HEK293 (cell line): ENCODE data around the gene KLF11.

Experiments used
- CTCF ChIA-PET: fragments of 350-600 bp; formaldehyde crosslinking; extraction: SDS; loops from one replicate; lab custom pipeline; 2021; ENCODE audit warnings: antibody characterized with exemption; lab: Yijun Ruan, JAX
- POLR2A ChIA-PET: fragments of 300-600 bp; formaldehyde crosslinking; extraction: SDS; loops from one replicate; lab custom pipeline; 2020; ENCODE audit warnings: antibody characterized with exemption, inconsistent platforms; lab: Yijun Ruan, JAX
- H3K27ac ChIP-seq: fragments of 200-500 bp; sonication (Bioruptor generic); 2 replicates; pipeline ENCODE4 v1.5.1; 2014; ENCODE audit warnings: low read depth, low read length, control low read depth, inconsistent platforms; ENCODE audit errors: extremely low read depth
- H3K36me3 ChIP-seq, 2 experiments: fragments of 200-500 bp in 1 of 2; sonication (Bioruptor generic) in 1 of 2; 1 replicate in 1 of 2; 2 replicates in 1 of 2; pipeline ENCODE4 v1.5.1; 2014 to 2017; ENCODE audit warnings: inconsistent platforms in 2 of 2, low read length in 2 of 2; ENCODE audit not compliant: control insufficient read depth in 2 of 2, insufficient read depth in 1 of 2
- H3K4me1 ChIP-seq: fragments of 200-500 bp; sonication (Bioruptor generic); 2 replicates; pipeline ENCODE4 v1.5.1; 2014; ENCODE audit warnings: mild to moderate bottlenecking, low read length, inconsistent platforms; ENCODE audit not compliant: control insufficient read depth, insufficient read depth
- H3K4me3 ChIP-seq: 2 replicates; pipeline ENCODE4 v1.5.1; 2011; ENCODE audit warnings: low read depth, mild to moderate bottlenecking, control low read depth, low read length, moderate library complexity
- H3K9me3 ChIP-seq: fragments of 200-500 bp; sonication (Bioruptor generic); 2 replicates; pipeline ENCODE4 v1.5.1; 2014; ENCODE audit warnings: low read depth, low read length, inconsistent platforms; ENCODE audit not compliant: control insufficient read depth, insufficient read depth
- CTCF ChIP-seq: fragments of 450-650 bp; formaldehyde crosslinking; IDR thresholded peaks from 2 replicates; pipeline ENCODE4 v1.5.1; 2016; ENCODE audit warnings: missing biosample characterization, missing genetic modification characterization
- KLF17 ChIP-seq: fragments of 450-650 bp; formaldehyde crosslinking; IDR thresholded peaks from 2 replicates; pipeline ENCODE4 v1.5.1; 2016; ENCODE audit warnings: missing biosample characterization, missing genetic modification characterization
- OVOL3 ChIP-seq: fragments of 450-650 bp; formaldehyde crosslinking; IDR thresholded peaks from 2 replicates; pipeline ENCODE4 v1.5.1; 2016; ENCODE audit warnings: missing biosample characterization, missing genetic modification characterization
- PRDM1 ChIP-seq: fragments of 450-650 bp; formaldehyde crosslinking; IDR thresholded peaks from 2 replicates; pipeline ENCODE4; 2016; ENCODE audit warnings: missing biosample characterization, missing genetic modification characterization
- ZBTB20 ChIP-seq: fragments of 450-650 bp; formaldehyde crosslinking; IDR thresholded peaks from 2 replicates; pipeline ENCODE4 v1.5.1; 2016; ENCODE audit warnings: missing biosample characterization, missing genetic modification characterization
- ZEB2 ChIP-seq: fragments of 450-650 bp; formaldehyde crosslinking; IDR thresholded peaks from 2 replicates; pipeline ENCODE4 v1.5.1; 2016; ENCODE audit warnings: missing biosample characterization, missing genetic modification characterization
- ZIC2 ChIP-seq: fragments of 450-650 bp; formaldehyde crosslinking; IDR thresholded peaks from 2 replicates; pipeline ENCODE4 v1.5.1; 2016; ENCODE audit warnings: missing biosample characterization, missing genetic modification characterization
- ZNF362 ChIP-seq: fragments of 450-650 bp; formaldehyde crosslinking; IDR thresholded peaks from 2 replicates; pipeline ENCODE4 v1.5.1; 2016; ENCODE audit warnings: missing biosample characterization, missing genetic modification characterization
- ZNF600 ChIP-seq: fragments of 450-650 bp; formaldehyde crosslinking; IDR thresholded peaks from 2 replicates; pipeline ENCODE4 v1.5.1; 2016; ENCODE audit warnings: missing biosample characterization, missing genetic modification characterization
- ZNF621 ChIP-seq: fragments of 450-650 bp; formaldehyde crosslinking; IDR thresholded peaks from 2 replicates; pipeline ENCODE4 v1.5.1; 2017; ENCODE audit warnings: missing biosample characterization, missing genetic modification characterization
- ZNF654 ChIP-seq: fragments of 450-650 bp; formaldehyde crosslinking; IDR thresholded peaks from 2 replicates; pipeline ENCODE4 v1.5.1; 2016; ENCODE audit warnings: low read depth, missing biosample characterization, missing genetic modification characterization
- ZNF670 ChIP-seq: fragments of 450-650 bp; formaldehyde crosslinking; IDR thresholded peaks from 2 replicates; pipeline ENCODE4 v1.5.1; 2016; ENCODE audit warnings: missing biosample characterization, missing genetic modification characterization, low read depth
- ZSCAN23 ChIP-seq: fragments of 450-650 bp; formaldehyde crosslinking; IDR thresholded peaks from 2 replicates; pipeline ENCODE4 v1.5.1; 2016; ENCODE audit warnings: missing biosample characterization, missing genetic modification characterization
- ZSCAN4 ChIP-seq: fragments of 450-650 bp; formaldehyde crosslinking; IDR thresholded peaks from 2 replicates; pipeline ENCODE4 v1.5.1; 2017; ENCODE audit warnings: missing biosample characterization, missing genetic modification characterization

The KLF11 gene

GRCh38 chr2:10046931-10047330 is 3.6 kb downstream of the KLF11 start:
- H3K4me3 ChIP-seq = no peak overlapping the region
- CTCF ChIA-PET = interaction anchor here (0.5 to 6.3 kb wide), 12 partner anchors 15 to 388 kb away, joined by 3 to 66 read pairs (median 5); partner anchors contain the start of gene TAF1B
- POLR2A ChIA-PET = interaction anchor here (1.4 to 2.1 kb wide), 2 partner anchors 10 to 204 kb away, joined by 4 to 7 read pairs; partner anchors contain the start of gene TAF1B
- peaks cover 0 to 37% of the 10 kb centered on the region in 2 experiments; a peak in 2 of 3 replicates for H3K36me3 ChIP-seq
- H3K27ac ChIP-seq = no peak overlapping the region
- TF ChIP-seq KLF17 = no peak
- TF ChIP-seq PRDM1 = peak; percentile 58
- H3K9me3 ChIP-seq = no peaks in the 10 kb centered on the region
- H3K4me1 ChIP-seq = peaks cover 2% of the 10 kb centered on the region

- CTCF ChIA-PET = interaction anchor here (0.6 to 6.3 kb wide), 21 partner anchors 10 to 453 kb away, joined by 3 to 66 read pairs (median 5); partner anchors contain the start of gene TAF1B
These were observed 4.5 kb downstream of the KLF11 start for GRCh38 chr2:10047616-10048500.

GRCh38 chr2:10048501-10049171 is 5.3 kb downstream of the KLF11 start:
- Histone ChIP-seq H3K9me3 (no peaks in the 10 kb centered on the region), H3K4me3 (no peak overlapping the region), H3K36me3 (peaks cover 0 to 52% of the 10 kb centered on the region in 2 experiments; a peak in 2 of 3 replicates), H3K4me1 (peaks cover 2% of the 10 kb centered on the region), H3K27ac (no peak overlapping the region)
- ChIA-PET CTCF (interaction anchor here (0.5 to 6.3 kb wide), 28 partner anchors 9 to 453 kb away, joined by 3 to 66 read pairs (median 3); partner anchors contain the start of gene TAF1B), POLR2A (interaction anchor here (0.6 to 1.4 kb wide), 5 partner anchors 8 to 235 kb away, joined by 3 to 11 read pairs (median 4); no protein-coding TSS in a partner anchor)
- TF ChIP-seq CTCF (tag by site-specific recombination) (peak; percentile 31; the same call in 1 of the 2 replicates), ZNF621 (no peak), ZSCAN23 (tag by site-specific recombination) (no peak), ZBTB20 (tag by site-specific recombination) (no peak), ZSCAN4 (tag by site-specific recombination) (no peak), ZEB2 (tag by site-specific recombination) (0 out of 2 replicates have a peak, but pooled peaks have one; percentile 60), ZNF362 (tag by site-specific recombination) (peak; percentile 96), ZNF654 (tag by site-specific recombination) (peak; percentile 79)

More at GRCh38 chr2:10047616-10048500, 4.5 kb downstream of the KLF11 start:
- TF ChIP-seq OVOL3 (tag by site-specific recombination) (no peak), ZNF670 (tag by site-specific recombination) (no peak), ZNF600 (peak; percentile 51), ZIC2 (tag by site-specific recombination) (peak; percentile 16; the same call in 1 of the 2 replicates)
- Histone ChIP-seq H3K4me3 (no peak overlapping the region), H3K9me3 (no peaks in the 10 kb centered on the region), H3K4me1 (peaks cover 2% of the 10 kb centered on the region), H3K27ac (no peak overlapping the region), H3K36me3 (peaks cover 0 to 44% of the 10 kb centered on the region in 2 experiments; a peak in 2 of 3 replicates)
- POLR2A ChIA-PET = interaction anchor here (0.6 to 2.1 kb wide), 7 partner anchors 9 to 234 kb away, joined by 3 to 11 read pairs (median 4); partner anchors contain the start of gene TAF1B
